ENCODE results near the gene TERT. TPM values are rescaled to one million over a fixed set of nuclear protein-coding genes. Genes with fewer than 3 reads are reported as not detected.
"Not testable (repeated sequence)": the region's sequence is repeated elsewhere in the genome, so short reads cannot be mapped to it uniquely, and the experiment has no call there.

The TERT gene
- total and polyA plus RNA-seq, 5 donors from 2014 or later: 0.22 TPM; not detected in 4

- H3K27ac ChIP-seq (ENCODE audit: insufficient read depth, low read length, poor library complexity, severe bottlenecking): no peak overlapping the region
- no peaks in the 10 kb centered on the region for H3K27me3 Mint-ChIP-seq
- peaks cover 5% of the 10 kb centered on the region for H3K36me3 Mint-ChIP-seq
- ATAC-seq (ENCODE audit: low read depth in 2 of 2) (no peak), DNase-seq (no peak)
- H3K36me3 ChIP-seq (ENCODE audit: control insufficient read depth, insufficient read depth, low read length): no peaks in the 10 kb centered on the region
- no peaks in the 10 kb centered on the region for H3K9me3 ChIP-seq (ENCODE audit: control insufficient read depth in 2 of 2, low read length in 2 of 2)
- H3K9me3 Mint-ChIP-seq: peaks cover 0 to 4% (median 0%) of the 10 kb centered on the region in 7 donors
- H3K4me3 Mint-ChIP-seq: peak overlapping the region in 1 of 4 donors; percentile 40
- H3K4me1 ChIP-seq (ENCODE audit: control insufficient read depth, insufficient read depth, low read length, poor library complexity, severe bottlenecking): peaks cover 1% of the 10 kb centered on the region
- no peaks in the 10 kb centered on the region for H3K27me3 ChIP-seq (ENCODE audit: control insufficient read depth, insufficient read depth, low read length)
- H3K4me3 ChIP-seq (ENCODE audit: low read depth, low read length): no peak overlapping the region
- H3K4me1 Mint-ChIP-seq: peaks cover 0 to 10% (median 4%) of the 10 kb centered on the region in 4 donors
- peak overlapping the region in 1 of 3 donors; percentile 59 for H3K27ac Mint-ChIP-seq
Measured at GRCh38 chr5:1288439-1289335, 6.2 kb downstream of the TERT start.

GRCh38 chr5:1285883-1286291 is 9.0 kb downstream of the TERT start:
- Mint-ChIP-seq H3K36me3 (peaks cover 5% of the 10 kb centered on the region), H3K4me1 (no peaks in the 10 kb centered on the region)

GRCh38 chr5:1285141-1285540 is 9.7 kb downstream of the TERT start:
- DNase-seq: no peak
- no peak for ATAC-seq (ENCODE audit: low read depth in 2 of 2)
- Histone ChIP-seq H3K27me3 (ENCODE audit: control insufficient read depth, insufficient read depth, low read length) (no peaks in the 10 kb centered on the region), H3K27ac (ENCODE audit: insufficient read depth, low read length, poor library complexity, severe bottlenecking) (no peak overlapping the region), H3K4me3 (ENCODE audit: low read depth, low read length) (no peak overlapping the region), H3K9me3 (ENCODE audit: control insufficient read depth in 2 of 2, low read length in 2 of 2) (no peaks in the 10 kb centered on the region), H3K4me1 (ENCODE audit: control insufficient read depth, insufficient read depth, low read length, poor library complexity, severe bottlenecking) (no peaks in the 10 kb centered on the region), H3K36me3 (ENCODE audit: control insufficient read depth, insufficient read depth, low read length) (no peaks in the 10 kb centered on the region)
- peaks cover 5% of the 10 kb centered on the region for H3K36me3 Mint-ChIP-seq
- H3K9me3 Mint-ChIP-seq: peaks cover 0 to 4% (median 0%) of the 10 kb centered on the region in 7 donors
- H3K27ac Mint-ChIP-seq: no peak overlapping the region
- H3K4me1 Mint-ChIP-seq: no peaks in the 10 kb centered on the region
- no peaks in the 10 kb centered on the region for H3K27me3 Mint-ChIP-seq
- no peak overlapping the region for H3K4me3 Mint-ChIP-seq

More at GRCh38 chr5:1285883-1286291, 9.0 kb downstream of the TERT start:
- Histone ChIP-seq H3K27me3 (ENCODE audit: control insufficient read depth, insufficient read depth, low read length) (no peaks in the 10 kb centered on the region), H3K9me3 (ENCODE audit: control insufficient read depth in 2 of 2, low read length in 2 of 2) (no peaks in the 10 kb centered on the region), H3K4me1 (ENCODE audit: control insufficient read depth, insufficient read depth, low read length, poor library complexity, severe bottlenecking) (no peaks in the 10 kb centered on the region), H3K4me3 (ENCODE audit: low read depth, low read length) (no peak overlapping the region), H3K36me3 (ENCODE audit: control insufficient read depth, insufficient read depth, low read length) (no peaks in the 10 kb centered on the region), H3K27ac (ENCODE audit: insufficient read depth, low read length, poor library complexity, severe bottlenecking) (no peak overlapping the region)
- no peak overlapping the region for H3K4me3 Mint-ChIP-seq
- no peak for ATAC-seq (ENCODE audit: low read depth in 2 of 2)
- no peak overlapping the region for H3K27ac Mint-ChIP-seq
- H3K27me3 Mint-ChIP-seq: no peaks in the 10 kb centered on the region
- peaks cover 0 to 4% (median 0%) of the 10 kb centered on the region in 7 donors for H3K9me3 Mint-ChIP-seq
- no peak for DNase-seq

DNA sequence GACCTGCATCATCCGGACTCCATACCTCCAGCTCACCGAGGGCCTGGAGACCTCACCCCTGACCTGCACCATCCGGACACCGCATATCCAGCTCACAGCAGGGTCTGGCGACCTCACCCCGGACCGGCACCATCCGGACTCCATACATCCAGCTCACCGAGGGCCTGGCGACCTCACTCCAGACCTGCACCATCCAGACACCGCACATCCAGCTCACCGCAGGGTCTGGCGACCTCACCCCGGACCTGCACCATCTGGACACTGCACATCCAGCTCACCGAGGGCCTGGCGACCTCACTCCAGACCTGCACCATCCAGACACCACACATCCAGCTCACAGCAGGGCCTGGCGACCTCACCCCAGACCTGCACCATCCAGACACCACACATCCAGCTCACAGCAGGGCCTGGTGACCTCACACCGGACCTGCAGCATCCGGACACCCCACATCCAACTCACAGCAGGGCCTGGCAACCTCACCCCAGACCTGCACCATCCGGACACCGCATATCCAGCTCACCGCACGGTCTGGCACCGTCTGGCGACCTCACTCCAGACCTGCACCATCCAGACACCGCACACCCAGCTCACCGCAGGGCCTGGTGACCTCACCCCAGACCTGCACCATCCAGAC is 10.4 kb downstream of the TERT start:
- not testable (repeated sequence) for H3K9me3 ChIP-seq (ENCODE audit: control insufficient read depth in 2 of 2, low read length in 2 of 2); DNase-seq; H3K27ac Mint-ChIP-seq; H3K27ac ChIP-seq (ENCODE audit: insufficient read depth, low read length, poor library complexity, severe bottlenecking); ATAC-seq (ENCODE audit: low read depth in 2 of 2); H3K9me3 Mint-ChIP-seq; H3K27me3 Mint-ChIP-seq; H3K36me3 Mint-ChIP-seq; H3K4me1 ChIP-seq (ENCODE audit: control insufficient read depth, insufficient read depth, low read length, poor library complexity, severe bottlenecking); H3K27me3 ChIP-seq (ENCODE audit: control insufficient read depth, insufficient read depth, low read length); H3K36me3 ChIP-seq (ENCODE audit: control insufficient read depth, insufficient read depth, low read length); H3K4me1 Mint-ChIP-seq; H3K4me3 ChIP-seq (ENCODE audit: low read depth, low read length); H3K4me3 Mint-ChIP-seq

GRCh38 chr5:1283729-1284041 is 11.2 kb downstream of the TERT start:
- not testable (repeated sequence) for H3K4me3 ChIP-seq (ENCODE audit: low read depth, low read length); DNase-seq; H3K4me1 ChIP-seq (ENCODE audit: control insufficient read depth, insufficient read depth, low read length, poor library complexity, severe bottlenecking); ATAC-seq (ENCODE audit: low read depth in 2 of 2); H3K27ac ChIP-seq (ENCODE audit: insufficient read depth, low read length, poor library complexity, severe bottlenecking); H3K36me3 ChIP-seq (ENCODE audit: control insufficient read depth, insufficient read depth, low read length); H3K27me3 Mint-ChIP-seq; H3K27ac Mint-ChIP-seq; H3K27me3 ChIP-seq (ENCODE audit: control insufficient read depth, insufficient read depth, low read length); H3K4me1 Mint-ChIP-seq; H3K4me3 Mint-ChIP-seq; H3K9me3 Mint-ChIP-seq; H3K9me3 ChIP-seq (ENCODE audit: control insufficient read depth in 2 of 2, low read length in 2 of 2); H3K36me3 Mint-ChIP-seq

DNA sequence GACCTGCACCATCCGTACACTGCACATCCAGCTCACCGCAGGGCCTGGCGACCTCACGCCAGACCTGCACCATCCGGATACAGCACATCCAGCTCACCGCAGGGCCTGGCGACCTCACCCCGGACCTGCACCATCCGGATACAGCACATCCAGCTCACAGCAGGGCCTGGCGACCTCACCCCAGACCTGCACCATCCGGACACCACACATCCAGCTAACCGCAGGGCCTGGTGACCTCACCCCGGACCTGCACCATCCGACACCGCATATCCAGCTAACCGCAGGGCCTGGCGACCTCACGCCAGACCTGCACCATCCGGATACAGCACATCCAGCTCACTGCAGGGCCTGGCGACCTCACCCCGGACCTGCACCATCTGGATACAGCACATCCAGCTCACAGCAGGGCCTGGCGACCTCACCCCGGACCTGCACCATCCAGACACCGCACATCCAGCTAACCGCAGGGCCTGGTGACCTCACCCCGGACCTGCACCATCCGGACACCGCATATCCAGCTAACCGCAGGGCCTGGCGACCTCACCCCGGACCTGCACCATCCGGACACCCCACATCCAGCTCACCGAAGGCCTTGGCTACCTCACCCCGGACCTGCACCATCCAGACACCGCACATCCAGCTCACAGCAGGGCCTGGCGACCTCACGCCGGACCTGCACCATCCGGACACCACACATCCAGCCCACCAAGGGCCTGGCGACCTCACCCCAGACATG is 11.7 kb downstream of the TERT start:
- not testable (repeated sequence) for H3K36me3 ChIP-seq (ENCODE audit: control insufficient read depth, insufficient read depth, low read length); H3K4me3 ChIP-seq (ENCODE audit: low read depth, low read length); H3K36me3 Mint-ChIP-seq; H3K4me1 Mint-ChIP-seq; H3K27ac ChIP-seq (ENCODE audit: insufficient read depth, low read length, poor library complexity, severe bottlenecking); H3K27me3 Mint-ChIP-seq; ATAC-seq (ENCODE audit: low read depth in 2 of 2); H3K27me3 ChIP-seq (ENCODE audit: control insufficient read depth, insufficient read depth, low read length); H3K9me3 ChIP-seq (ENCODE audit: control insufficient read depth in 2 of 2, low read length in 2 of 2); H3K27ac Mint-ChIP-seq; H3K4me1 ChIP-seq (ENCODE audit: control insufficient read depth, insufficient read depth, low read length, poor library complexity, severe bottlenecking); H3K9me3 Mint-ChIP-seq; DNase-seq; H3K4me3 Mint-ChIP-seq

DNA sequence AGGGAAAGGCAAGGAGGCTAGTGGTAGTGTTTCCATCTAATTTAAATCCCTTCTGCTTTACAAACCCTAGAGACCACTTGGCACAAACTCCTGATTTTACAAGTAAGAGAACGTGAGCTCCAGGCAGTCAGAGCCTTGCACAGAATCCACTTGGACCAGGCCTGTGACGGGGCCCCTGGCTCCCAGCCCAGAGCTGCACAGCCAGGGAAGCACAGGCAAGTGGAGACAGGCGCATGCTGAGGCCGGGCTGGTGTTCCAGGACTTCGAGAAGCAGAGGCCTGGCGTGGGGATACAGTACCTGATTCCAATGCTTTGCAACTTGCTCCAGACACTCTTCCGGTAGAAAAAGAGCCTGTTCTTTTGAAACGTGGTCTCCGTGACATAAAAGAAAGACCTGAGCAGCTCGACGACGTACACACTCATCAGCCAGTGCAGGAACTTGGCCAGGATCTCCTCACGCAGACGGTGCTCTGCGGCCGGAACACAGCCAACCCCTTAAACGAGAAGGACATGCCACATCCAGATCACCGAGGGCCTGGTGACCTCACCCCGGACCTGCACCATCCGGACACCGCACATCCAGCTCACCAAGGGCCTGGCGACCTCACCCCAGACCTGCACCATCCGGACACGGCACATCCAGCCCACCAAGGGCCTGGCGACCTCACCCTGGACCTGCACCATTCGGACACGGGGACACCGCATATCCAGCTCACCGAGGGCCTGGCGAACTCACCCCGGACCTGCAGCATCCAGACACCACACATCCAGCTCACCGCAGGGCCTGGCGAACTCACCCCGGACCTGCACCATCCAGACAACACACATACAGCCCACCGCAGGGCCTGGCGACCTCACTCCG is 12.5 kb downstream of the TERT start:
- no peaks in the 10 kb centered on the region for H3K4me1 ChIP-seq (ENCODE audit: control insufficient read depth, insufficient read depth, low read length, poor library complexity, severe bottlenecking)
- no peaks in the 10 kb centered on the region for H3K9me3 ChIP-seq (ENCODE audit: control insufficient read depth in 2 of 2, low read length in 2 of 2)
- H3K27ac ChIP-seq (ENCODE audit: insufficient read depth, low read length, poor library complexity, severe bottlenecking): no peak overlapping the region
- no peaks in the 10 kb centered on the region for H3K36me3 Mint-ChIP-seq
- H3K4me1 Mint-ChIP-seq: no peaks in the 10 kb centered on the region
- no peak overlapping the region for H3K4me3 ChIP-seq (ENCODE audit: low read depth, low read length)
- H3K27ac Mint-ChIP-seq: no peak overlapping the region
- no peaks in the 10 kb centered on the region for H3K27me3 ChIP-seq (ENCODE audit: control insufficient read depth, insufficient read depth, low read length)
- H3K27me3 Mint-ChIP-seq: no peaks in the 10 kb centered on the region
- H3K9me3 Mint-ChIP-seq: no peaks in the 10 kb centered on the region
- H3K4me3 Mint-ChIP-seq: no peak overlapping the region
- DNase-seq (no peak), ATAC-seq (ENCODE audit: low read depth in 2 of 2) (no peak)
- H3K36me3 ChIP-seq (ENCODE audit: control insufficient read depth, insufficient read depth, low read length): no peaks in the 10 kb centered on the region

Data from CD4-positive, CD25-positive, alpha-beta regulatory T cell (primary cell).